Frontal cortex (tissue), 4 donors: ENCODE data around the gene ABCC6. TPM values are rescaled to one million over a fixed set of nuclear protein-coding genes. Genes with fewer than 3 reads are reported as not detected.

Source experiments
- DNase-seq, 2 donors: peaks; one replicate each; pipeline ENCODE4 v3.0.0; 2012; ENCODE audit warnings: low spot score in 2 of 2
- FAIRE-seq: peaks from 2 replicates; lab custom pipeline; 2012; peaks lifted over from hg19 to GRCh38; lab: Jason Lieb, UNC
- total RNA-seq: library from RNA; depleted of rRNA; stranded (reverse); fragments of >200 nt; gene quantifications from one replicate; pipeline ENCODE4 v1.2.3, GENCODE V29; 2014
- donor health status: control.
- donor health status: control.
- donor health status: control.

The ABCC6 gene
- total RNA-seq, 1 donor from 2014 or later: 0.41 TPM

DNA sequence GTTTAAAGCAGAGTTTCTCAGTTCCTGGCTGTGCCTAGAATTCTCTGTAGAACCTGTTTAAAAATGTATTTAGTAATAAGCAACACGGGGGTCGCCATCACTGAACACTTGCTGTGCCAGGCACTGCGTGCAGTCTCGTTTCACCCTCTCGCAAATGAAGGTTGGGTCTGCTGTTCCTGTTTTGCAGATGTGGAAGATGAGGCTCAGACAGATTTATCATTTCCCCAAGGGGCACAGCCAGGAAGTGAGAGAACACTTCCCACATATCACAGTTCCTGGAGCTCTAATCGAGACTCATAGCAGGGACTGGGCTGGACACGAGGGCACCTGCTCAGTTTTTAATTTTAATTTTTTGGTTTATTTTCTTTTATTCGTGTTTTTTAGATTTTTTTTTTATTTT is 122.7 kb downstream of the ABCC6 start:
- DNase-seq (no peak), FAIRE-seq (no peak)

DNA sequence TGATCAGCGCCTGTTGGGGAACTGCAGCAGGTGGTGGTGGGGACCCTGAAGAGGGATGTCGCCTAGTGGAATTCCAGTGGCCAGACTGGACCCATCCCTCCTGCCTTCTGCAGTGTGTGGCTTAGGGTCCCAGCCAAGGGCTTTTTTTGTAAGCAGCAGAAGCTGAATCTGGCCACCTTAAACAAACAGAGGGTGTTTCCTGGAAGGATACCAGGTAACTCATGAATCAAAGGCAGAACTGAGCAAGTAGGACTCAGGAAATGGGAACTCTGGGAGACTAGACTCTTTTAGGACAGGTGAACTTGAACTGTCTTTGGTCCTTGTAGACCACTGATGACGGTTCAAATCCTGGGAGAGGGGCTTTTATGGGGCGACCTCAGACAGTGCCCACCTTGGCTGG is 124.0 kb downstream of the ABCC6 start:
- DNase-seq (no peak), FAIRE-seq (no peak)

Other genes starting within 250 kb of the ABCC6 start
- gene NOMO3, start 9.0 kb upstream of the ABCC6 start, total RNA-seq: 44.8 TPM
- 2.0 TPM for gene NPIPA7, start 155.6 kb upstream of the ABCC6 start, total RNA-seq